ENCODE results near the gene PVR. TPM values are rescaled to one million over a fixed set of nuclear protein-coding genes. Genes with fewer than 3 reads are reported as not detected.

Gene PVR
- total and polyA plus RNA-seq, 9 of the 15 experiments (the other 6 are each of a cell fraction or from before 2014, with no cell fraction given): 0.89 to 14.5 (median 9.8) TPM

GRCh38 chr19:44686896-44687295 is 43.2 kb downstream of the PVR start (continued):
- TF ChIP-seq EP400 (IDR thresholded peaks at IDR 0.05) (no peak), RBM17 (IDR thresholded peaks at IDR 0.05; ENCODE audit: borderline replicate concordance, low read depth, low read length) (no peak)

- H2AFZ ChIP-seq (ENCODE audit: low read depth, low read length): no peak overlapping the region
- 48% methylated on average over 7 of the region's 7 CpGs for WGBS (ENCODE audit: insufficient coverage, low coverage, missing lambda C conversion rate)
- no peak overlapping the region for H3K4me3 ChIP-seq
- peaks cover 13 to 29% of the 10 kb centered on the region in 2 experiments for H3K4me1 ChIP-seq (replicated peaks in 1 of 2; ENCODE audit: control insufficient read depth in 2 of 2, insufficient read depth in 2 of 2, low read length in 2 of 2)
- no peak overlapping the region for H3K4me2 ChIP-seq (ENCODE audit: insufficient read depth, low read length)
- no peak overlapping the region for H3K27ac ChIP-seq (ENCODE audit: extremely low read depth, low read depth, low read length)
- ATAC-seq: no peak
- no peaks in the 10 kb centered on the region for H3K9me3 ChIP-seq (replicated peaks; ENCODE audit: control insufficient read depth, insufficient read depth, low read depth, low read length)
- ChIA-PET POLR2A (no interaction called here), CTCF (ENCODE audit: low intra/inter-chr PET ratio) (interaction anchor here (1.9 kb wide), 1 partner anchor 83 kb away, joined by 20 read pairs; no protein-coding TSS in a partner anchor)
- no peaks in the 10 kb centered on the region for H3K9me1 ChIP-seq (ENCODE audit: control insufficient read depth, insufficient read depth, low read length)
- H3K27me3 ChIP-seq (ENCODE audit: control insufficient read depth in 2 of 2, insufficient read depth in 2 of 2, low read length in 2 of 2): no peaks in the 10 kb centered on the region
- no TSS peak for BruUV-seq (replicated peaks)
- FAIRE-seq: no peak
- no peak for DNase-seq (ENCODE audit: extremely low read depth in 1 of 4, low spot score in 3 of 4)
- H3K36me3 ChIP-seq (ENCODE audit: control insufficient read depth, insufficient read depth, low read length): no peaks in the 10 kb centered on the region
- in situ Hi-C loops (cut with MboI): no loop called here
- intact Hi-C loops (cut with micrococcal nuclease): loop anchor here (2.0 to 10.0 kb wide), 2 partner anchors 35 to 113 kb away; no protein-coding TSS in a partner anchor
- no peak overlapping the region for H3K9ac ChIP-seq (ENCODE audit: insufficient read depth in 1 of 2, low read depth in 2 of 2, low read length in 2 of 2)
- TF ChIP-seq SPI1 (IDR thresholded peaks at IDR 0.05; ENCODE audit: borderline replicate concordance, low read depth, low read length) (peak; percentile 76; the same call in 1 of the 2 replicates), ZKSCAN3 (CRISPR knock-in tag; IDR thresholded peaks at IDR 0.05) (no peak), ZBTB11 (CRISPR knock-in tag; IDR thresholded peaks at IDR 0.05) (no peak)
- H4K20me1 ChIP-seq (replicated peaks; ENCODE audit: control insufficient read depth, insufficient read depth, low read length): no peaks in the 10 kb centered on the region; the same call in 1 of the 2 replicates
- H3K79me2 ChIP-seq (ENCODE audit: control insufficient read depth, insufficient read depth, low read length): no peaks in the 10 kb centered on the region
These were observed 44.2 kb downstream of the PVR start for GRCh38 chr19:44687888-44688287.
